Hematopoietic multipotent progenitor cell treated with erythropoietin and hydrocortisone succinate and interleukin-3 and kit ligand, for 15 days (in vitro differentiated cells): ENCODE results near the gene ATP11A.
"Not testable (repeated sequence)": the region's sequence is repeated elsewhere in the genome, so short reads cannot be mapped to it uniquely, and the experiment has no call there.

ENCODE experiments used
- DNase-seq: peaks from one replicate; pipeline ENCODE4 v3.0.0-alpha.2; 2015; ENCODE audit warnings: low spot score

ATP11A gene

GRCh38 chr13:112881656-112882554, 192.1 kb downstream of the ATP11A start:
- DNase-seq = no peak

GRCh38 chr13:112882555-112883024, 192.8 kb downstream of the ATP11A start:
- DNase-seq = no peak

GRCh38 chr13:112883241-112883945, 193.6 kb downstream of the ATP11A start:
- DNase-seq = no peak

GRCh38 chr13:112884700-112885099, 194.9 kb downstream of the ATP11A start:
- not testable (repeated sequence) for DNase-seq

- no peak for DNase-seq
These were observed 195.5 kb downstream of the ATP11A start for GRCh38 chr13:112885242-112885781.

GRCh38 chr13:112885782-112886268, 196.0 kb downstream of the ATP11A start:
- no peak for DNase-seq

- no peak for DNase-seq
These were observed 197.3 kb downstream of the ATP11A start for GRCh38 chr13:112887151-112887550.

- DNase-seq = no peak
These were observed 197.7 kb downstream of the ATP11A start for GRCh38 chr13:112887557-112887991.

GRCh38 chr13:112888238-112889111, 198.6 kb downstream of the ATP11A start:
- no peak for DNase-seq

GRCh38 chr13:112889351-112890290, 199.8 kb downstream of the ATP11A start:
- DNase-seq = no peak

- no peak for DNase-seq
These were observed 200.7 kb downstream of the ATP11A start for GRCh38 chr13:112890316-112891145.

- no peak for DNase-seq
These were observed 201.9 kb downstream of the ATP11A start for GRCh38 chr13:112891477-112892401.

GRCh38 chr13:112892426-112893206, 202.8 kb downstream of the ATP11A start:
- DNase-seq = no peak

- DNase-seq = no peak
These were observed 203.3 kb downstream of the ATP11A start for GRCh38 chr13:112893207-112893569.

- DNase-seq = no peak
These were observed 204.0 kb downstream of the ATP11A start for GRCh38 chr13:112893570-112894422.

- DNase-seq = no peak
These were observed 204.5 kb downstream of the ATP11A start for GRCh38 chr13:112894423-112894672.
